ENCODE data around the gene DCDC2C. TPM values are rescaled to one million over a fixed set of nuclear protein-coding genes. Genes with fewer than 3 reads are reported as not detected.
"Not testable (repeated sequence)": the region's sequence is repeated elsewhere in the genome, so short reads cannot be mapped to it uniquely, and the experiment has no call there.

DCDC2C gene
- total RNA-seq, 1 experiment from 2014 or later = not detected

DNA sequence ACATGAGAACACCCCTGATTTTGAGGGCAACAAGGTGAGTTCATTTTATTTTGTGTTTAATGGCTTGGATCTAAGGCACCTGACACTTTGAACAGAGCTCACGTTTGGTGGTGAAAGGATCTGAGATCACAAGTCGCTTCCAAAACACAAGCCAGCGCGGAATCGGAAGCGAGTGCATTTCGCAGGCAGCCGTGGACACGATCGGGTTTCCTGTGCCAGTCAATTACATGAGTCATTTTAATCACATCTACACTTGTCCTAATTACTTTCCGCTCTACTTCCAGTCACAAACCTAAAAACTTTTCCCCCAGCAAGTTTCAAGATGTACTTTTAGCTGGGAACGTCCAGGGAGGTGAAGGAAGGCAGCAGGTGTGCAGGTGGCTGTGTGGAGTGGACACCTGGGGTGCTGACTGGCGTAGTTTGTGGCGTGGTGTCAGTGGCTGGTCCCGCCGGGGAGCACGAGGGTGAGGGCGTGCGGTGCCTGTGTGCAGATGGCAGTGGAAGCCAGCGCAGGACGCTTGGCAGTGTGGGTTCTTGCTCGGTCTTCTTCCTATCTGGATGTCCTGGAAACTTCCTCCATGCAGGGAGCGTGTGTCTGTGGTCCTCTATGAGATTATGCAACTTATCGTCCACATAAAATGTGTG lies 75.6 kb downstream of the DCDC2C start:
- in situ Hi-C loops (cut with HindIII; ENCODE audit: low pct_unique_long_range_greater_than_20kb, low sequenced_read_pairs) = no loop called here

DNA sequence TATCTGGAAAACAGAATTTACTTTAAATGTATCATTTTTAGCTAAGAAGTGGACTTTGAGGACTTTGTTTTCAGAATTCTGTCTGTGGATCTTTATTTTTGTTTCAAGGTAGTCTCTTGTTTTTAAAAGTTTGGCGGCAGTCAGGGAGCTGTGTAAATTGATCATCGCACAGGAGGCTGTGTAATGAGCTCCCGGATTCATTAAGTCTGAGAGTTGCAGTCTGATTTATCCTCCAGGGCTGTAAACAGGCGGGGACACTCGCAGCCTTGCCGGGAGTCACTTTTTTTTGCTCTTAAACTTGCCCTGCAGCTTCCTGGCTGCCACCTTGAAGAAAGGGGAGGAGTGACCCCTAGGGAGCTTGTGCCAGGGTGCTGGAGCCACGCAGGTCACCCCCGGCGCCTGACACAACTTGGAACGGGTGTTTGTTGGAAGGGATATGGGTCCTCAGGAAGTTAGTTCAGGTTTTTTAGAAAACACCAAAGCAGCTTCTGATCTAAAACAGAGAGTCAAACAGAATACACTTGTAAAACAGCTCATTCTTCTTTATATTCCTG lies 76.2 kb downstream of the DCDC2C start:
- in situ Hi-C loops (cut with HindIII; ENCODE audit: low pct_unique_long_range_greater_than_20kb, low sequenced_read_pairs) = no loop called here
- no peak for DNase-seq (ENCODE audit: low read depth, low spot score)

More for the DNA sequence above, 75.6 kb downstream of the DCDC2C start:
- DNase-seq (ENCODE audit: low read depth, low spot score) = no peak

DNA sequence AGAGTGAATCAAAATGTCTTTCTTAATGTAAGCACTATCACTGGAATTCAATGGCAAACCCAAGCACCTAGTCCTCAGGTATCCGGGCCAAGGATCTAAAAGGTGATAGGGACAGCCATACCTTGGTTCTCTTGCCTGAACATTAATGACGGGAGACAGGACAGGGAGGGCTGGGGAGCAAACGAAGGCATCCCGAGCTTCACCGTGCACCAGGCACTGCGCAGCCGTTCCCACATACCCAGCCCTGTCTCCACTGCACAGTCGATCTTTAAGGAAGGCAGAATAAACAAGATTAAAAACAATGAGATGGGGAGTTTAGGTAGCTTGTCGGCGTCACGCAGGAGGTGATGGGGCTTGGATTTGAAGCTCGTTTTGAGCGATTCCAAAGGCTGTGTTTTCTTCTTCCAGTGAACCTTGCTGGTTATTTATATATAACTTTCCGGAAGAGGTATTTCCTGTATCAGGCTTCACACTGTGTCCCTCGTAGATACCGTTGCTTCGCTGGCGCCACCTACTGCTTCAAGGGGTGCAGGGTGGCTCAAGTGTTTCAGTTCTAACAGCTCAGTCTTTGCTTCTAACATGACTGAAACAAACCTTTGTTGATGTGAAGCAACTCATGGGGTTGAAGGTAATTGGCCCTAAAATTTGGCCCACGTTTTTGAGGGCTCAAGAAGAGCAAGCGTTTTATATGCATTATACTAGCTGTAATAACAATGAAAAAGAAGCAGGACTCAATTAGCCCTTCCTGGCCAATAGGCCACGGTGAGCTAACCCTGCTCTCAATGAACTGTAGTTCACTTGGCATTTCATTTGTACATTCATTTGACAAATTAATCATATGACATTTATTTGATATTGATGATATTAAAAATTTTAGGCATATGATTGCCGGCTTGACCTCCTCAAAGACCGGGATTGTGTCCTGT lies 77.4 kb downstream of the DCDC2C start:
- in situ Hi-C loops (cut with HindIII; ENCODE audit: low pct_unique_long_range_greater_than_20kb, low sequenced_read_pairs) = no loop called here
- peak; percentile 89 for DNase-seq (ENCODE audit: low read depth, low spot score)

GRCh38 chr2:3784731-3785130 lies 81.4 kb downstream of the DCDC2C start:
- no peak for DNase-seq (ENCODE audit: low read depth, low spot score)
- in situ Hi-C loops (cut with HindIII; ENCODE audit: low pct_unique_long_range_greater_than_20kb, low sequenced_read_pairs) = no loop called here

DNA sequence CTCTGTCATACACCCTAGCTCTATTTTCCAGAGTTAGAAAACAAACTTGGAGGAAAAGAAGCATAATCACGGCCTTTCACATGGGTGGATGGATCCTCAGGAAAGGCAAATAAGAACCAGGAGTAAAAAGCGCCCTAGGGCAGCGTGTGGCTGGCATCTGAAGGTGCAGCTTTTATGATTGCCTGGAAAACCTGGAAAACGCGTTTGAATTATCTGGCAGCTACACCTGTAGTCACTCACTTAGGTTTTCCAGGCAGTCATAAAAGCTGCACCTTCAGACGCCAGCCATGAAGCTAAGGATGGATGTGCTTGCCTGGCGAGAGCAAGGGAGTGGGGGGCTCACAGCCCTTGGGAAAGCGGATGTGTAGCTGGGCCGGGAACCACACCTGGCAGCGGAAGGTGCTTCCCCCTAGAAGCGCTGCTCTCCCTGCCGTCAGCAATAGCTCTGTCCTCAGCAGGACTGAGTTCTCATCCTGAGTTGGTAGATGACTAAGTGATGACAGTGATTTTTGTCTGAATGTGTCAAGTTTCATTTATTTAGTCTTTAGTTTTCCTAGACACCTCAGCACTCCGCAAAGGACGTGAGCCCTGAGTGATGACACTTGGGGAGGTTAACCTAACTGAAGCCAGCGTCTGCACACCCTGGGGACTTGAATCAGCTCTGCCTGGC lies 82.0 kb downstream of the DCDC2C start:
- no peak for DNase-seq (ENCODE audit: low read depth, low spot score)

GRCh38 chr2:3785890-3786273 lies 82.5 kb downstream of the DCDC2C start:
- no peak for DNase-seq (ENCODE audit: low read depth, low spot score)
- in situ Hi-C loops (cut with HindIII; ENCODE audit: low pct_unique_long_range_greater_than_20kb, low sequenced_read_pairs) = no loop called here

More for the DNA sequence above, 82.0 kb downstream of the DCDC2C start:
- in situ Hi-C loops (cut with HindIII; ENCODE audit: low pct_unique_long_range_greater_than_20kb, low sequenced_read_pairs) = no loop called here

DNA sequence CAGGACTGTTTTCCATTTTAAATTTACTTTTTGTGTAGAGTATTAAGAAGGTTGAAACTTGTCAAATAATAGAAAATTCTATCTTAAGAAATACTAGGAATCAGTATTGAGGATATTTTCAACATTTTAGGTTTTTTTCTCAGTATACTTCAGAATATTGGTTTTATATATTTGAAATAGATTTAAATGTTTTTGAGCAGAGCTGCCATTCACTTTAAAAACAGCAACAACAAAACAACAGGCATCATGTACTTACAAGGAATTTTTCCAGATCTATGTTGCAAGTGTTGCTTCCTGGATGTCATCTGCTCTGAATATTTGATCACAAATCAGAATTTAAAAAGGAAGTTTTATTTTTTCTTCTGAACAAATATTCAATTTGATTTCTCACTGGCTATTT lies 84.4 kb downstream of the DCDC2C start:
- in situ Hi-C loops (cut with HindIII; ENCODE audit: low pct_unique_long_range_greater_than_20kb, low sequenced_read_pairs) = no loop called here
- DNase-seq (ENCODE audit: low read depth, low spot score) = no peak

- in situ Hi-C loops (cut with HindIII; ENCODE audit: low pct_unique_long_range_greater_than_20kb, low sequenced_read_pairs) = no loop called here
- no peak for DNase-seq (ENCODE audit: low read depth, low spot score)
Measured at GRCh38 chr2:3789256-3789655, 85.9 kb downstream of the DCDC2C start.

- no peak for DNase-seq (ENCODE audit: low read depth, low spot score)
- in situ Hi-C loops (cut with HindIII; ENCODE audit: low pct_unique_long_range_greater_than_20kb, low sequenced_read_pairs) = no loop called here
Measured at GRCh38 chr2:3793249-3793648, 89.9 kb downstream of the DCDC2C start.

GRCh38 chr2:3801506-3801905 lies 98.1 kb downstream of the DCDC2C start:
- DNase-seq (ENCODE audit: low read depth, low spot score) = no peak
- in situ Hi-C loops (cut with HindIII; ENCODE audit: low pct_unique_long_range_greater_than_20kb, low sequenced_read_pairs) = no loop called here

DNA sequence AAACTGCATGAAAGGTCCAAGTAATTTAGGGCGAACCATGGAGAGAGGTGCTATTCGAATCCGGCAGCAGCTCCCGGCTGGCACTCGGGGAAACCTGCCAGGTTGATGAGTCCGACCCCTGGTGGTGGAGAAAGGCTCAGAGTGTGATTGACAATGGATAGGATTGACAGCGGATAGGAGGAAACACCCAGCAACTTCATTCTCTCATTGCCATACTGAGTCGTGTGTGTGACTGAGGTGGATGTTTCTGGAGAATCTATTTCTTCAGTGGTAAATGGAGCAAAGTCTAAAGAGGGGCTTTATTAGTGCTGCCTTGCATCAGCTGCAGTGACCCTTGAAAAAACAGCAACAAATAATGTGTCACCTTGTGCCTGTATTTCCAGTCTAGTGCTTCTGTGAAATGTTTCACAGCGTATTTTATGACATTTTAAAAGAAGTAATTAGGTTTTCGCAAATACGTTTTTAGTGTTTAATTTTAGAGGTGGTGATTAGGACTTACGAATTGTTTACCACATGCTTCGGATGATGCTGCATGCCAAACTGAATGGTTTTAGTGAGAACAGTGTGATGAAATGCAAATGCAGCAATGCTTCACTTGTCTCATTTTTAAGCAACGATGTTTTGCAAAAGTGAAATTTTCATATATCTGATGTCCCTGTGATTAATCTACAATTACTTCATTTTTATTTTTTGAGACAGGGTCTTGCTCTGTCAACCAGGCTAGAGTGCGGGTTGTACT lies 102.0 kb downstream of the DCDC2C start:
- in situ Hi-C loops (cut with HindIII; ENCODE audit: low pct_unique_long_range_greater_than_20kb, low sequenced_read_pairs) = no loop called here
- DNase-seq (ENCODE audit: low read depth, low spot score) = peak; percentile 75

DNA sequence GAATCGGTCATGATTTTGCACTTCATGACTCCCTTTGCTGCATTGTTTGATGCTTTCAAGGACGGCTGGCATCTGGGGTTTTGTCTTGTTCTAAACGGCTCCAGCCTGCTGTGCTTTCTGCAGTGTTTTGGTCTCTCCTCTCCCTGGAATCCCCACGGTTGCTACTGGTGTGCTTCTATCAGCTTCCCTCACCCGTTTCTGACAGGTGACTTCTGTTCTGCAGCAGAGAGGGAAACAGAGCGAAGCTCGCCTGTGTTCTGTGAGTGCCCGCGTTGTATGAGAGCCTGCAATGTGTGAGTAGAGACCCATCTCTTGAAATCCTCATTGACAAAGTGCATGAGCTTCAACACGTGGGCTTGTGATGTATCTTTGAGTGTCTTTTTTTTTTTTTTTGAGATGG lies 102.8 kb downstream of the DCDC2C start:
- DNase-seq (ENCODE audit: low read depth, low spot score) = no peak
- in situ Hi-C loops (cut with HindIII; ENCODE audit: low pct_unique_long_range_greater_than_20kb, low sequenced_read_pairs) = no loop called here

DNA sequence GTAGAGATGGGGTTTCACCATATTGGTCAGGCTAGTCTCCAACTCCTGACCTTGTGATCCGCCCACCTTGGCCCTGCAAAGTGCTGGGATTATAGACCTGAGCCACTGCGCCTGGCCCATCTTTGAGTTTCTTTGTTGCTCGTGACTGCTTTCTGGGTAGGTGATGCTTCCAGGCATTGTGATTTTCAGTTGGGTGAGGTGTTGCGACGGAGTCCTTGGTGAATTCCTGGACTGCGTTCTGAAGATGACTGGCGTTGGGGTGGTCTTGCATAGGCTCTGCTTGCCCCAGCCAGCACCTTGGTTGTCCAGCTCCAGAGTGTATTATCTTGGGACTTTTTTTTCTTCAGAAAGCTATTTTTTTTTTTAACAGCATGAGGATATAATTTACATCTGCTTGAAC lies 103.4 kb downstream of the DCDC2C start:
- DNase-seq (ENCODE audit: low read depth, low spot score) = no peak
- in situ Hi-C loops (cut with HindIII; ENCODE audit: low pct_unique_long_range_greater_than_20kb, low sequenced_read_pairs) = no loop called here

DNA sequence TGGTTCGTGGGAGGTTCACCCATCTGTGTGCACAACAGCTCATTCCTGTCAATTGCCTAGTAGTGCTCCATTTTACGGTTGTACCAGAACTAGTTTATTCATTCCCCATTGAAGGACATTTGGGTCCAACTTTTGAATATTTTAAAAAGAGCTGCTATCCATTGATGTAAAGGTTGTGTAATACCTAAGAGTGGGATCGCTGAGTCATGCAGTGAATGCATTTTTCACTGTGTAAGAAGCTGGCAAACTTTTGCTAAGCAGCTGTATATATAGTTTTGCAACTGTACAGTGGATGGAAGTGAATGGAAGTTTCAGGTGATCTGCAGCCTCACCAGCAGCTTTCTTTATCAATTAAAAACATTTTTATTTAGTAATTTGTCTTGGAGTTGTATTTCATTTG lies 104.5 kb downstream of the DCDC2C start:
- DNase-seq (ENCODE audit: low read depth, low spot score) = no peak
- in situ Hi-C loops (cut with HindIII; ENCODE audit: low pct_unique_long_range_greater_than_20kb, low sequenced_read_pairs) = no loop called here

GRCh38 chr2:3814706-3815245 lies 111.4 kb downstream of the DCDC2C start:
- no peak for DNase-seq (ENCODE audit: low read depth, low spot score)
- in situ Hi-C loops (cut with HindIII; ENCODE audit: low pct_unique_long_range_greater_than_20kb, low sequenced_read_pairs) = no loop called here

- DNase-seq (ENCODE audit: low read depth, low spot score); in situ Hi-C loops (cut with HindIII; ENCODE audit: low pct_unique_long_range_greater_than_20kb, low sequenced_read_pairs): not testable (repeated sequence)
Measured at GRCh38 chr2:3817144-3817543, 113.8 kb downstream of the DCDC2C start.

- in situ Hi-C loops (cut with HindIII; ENCODE audit: low pct_unique_long_range_greater_than_20kb, low sequenced_read_pairs) = no loop called here
- no peak for DNase-seq (ENCODE audit: low read depth, low spot score)
Measured at GRCh38 chr2:3823748-3824147, 120.4 kb downstream of the DCDC2C start.
